ENCODE data around the gene TBL3.
A peak's percentile ranks its signal among the peaks of the same experiment; 100 is the strongest.

TBL3 gene

DNA sequence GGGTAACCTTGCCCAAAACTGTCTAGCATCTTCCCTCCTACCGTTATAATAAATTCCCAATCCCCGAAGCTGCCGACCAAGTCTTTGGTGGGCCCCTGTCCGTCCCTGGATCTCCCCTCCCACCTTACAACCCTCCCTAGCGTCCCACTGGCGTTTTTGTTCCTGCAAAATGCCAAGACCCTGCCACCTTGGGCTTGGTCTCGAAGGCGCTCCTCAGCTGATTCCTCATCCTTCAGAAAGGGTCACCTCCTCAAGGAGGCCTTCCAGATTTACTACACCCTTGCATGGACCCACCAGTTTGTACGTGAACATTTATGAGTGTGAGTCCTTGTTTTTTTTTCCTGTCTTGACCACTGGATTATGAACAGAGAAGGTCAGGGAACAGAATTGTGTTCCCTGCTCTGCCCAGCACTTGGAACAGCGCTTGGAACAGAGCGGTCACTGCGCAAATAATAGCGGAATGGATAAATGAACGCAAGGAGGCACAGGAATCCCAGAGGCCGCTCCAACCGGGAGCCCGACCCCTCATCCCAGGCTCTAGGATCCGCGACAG, 11.2 kb downstream of the TBL3 start:
- no peak for DNase-seq (ENCODE audit: low read depth)

DNA sequence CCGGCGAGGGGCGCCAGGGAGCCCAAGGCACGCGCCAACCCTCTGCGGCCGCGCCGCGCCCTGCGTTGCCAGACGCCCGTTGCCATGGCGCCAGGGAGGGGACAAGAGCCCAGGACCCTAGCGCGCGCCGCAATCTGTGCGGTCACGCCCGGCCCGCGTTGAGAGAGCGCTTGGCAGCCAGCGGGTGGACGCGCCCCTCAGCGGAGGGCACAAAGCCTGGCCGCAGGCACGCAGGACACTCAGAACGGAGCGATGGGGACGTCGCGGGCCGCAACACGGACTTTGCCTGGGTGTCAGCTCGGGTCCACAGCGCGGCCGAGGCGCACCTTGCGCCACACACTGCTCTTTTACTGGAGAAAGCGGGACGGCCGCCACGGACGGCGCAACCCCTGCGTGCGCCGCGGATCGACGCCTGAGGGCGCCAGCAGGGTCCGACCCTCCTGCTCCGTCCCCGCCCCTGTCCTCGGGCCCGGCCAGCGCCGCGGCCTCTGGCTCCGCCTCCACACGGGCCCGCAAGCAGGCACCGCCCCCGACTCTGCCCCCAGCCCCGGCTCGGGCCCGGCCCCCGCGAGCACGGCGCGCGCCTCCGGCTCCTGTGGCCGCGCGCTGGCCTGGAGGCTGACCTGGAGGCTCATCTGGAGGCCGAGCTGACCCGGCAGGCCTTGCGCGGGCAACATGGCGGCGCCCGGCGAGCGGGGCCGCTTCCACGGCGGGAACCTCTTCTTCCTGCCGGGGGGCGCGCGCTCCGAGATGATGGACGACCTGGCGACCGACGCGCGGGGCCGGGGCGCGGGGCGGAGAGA, 11.9 kb downstream of the TBL3 start, which contains the start of gene GFER:
GFER (plus strand) TSS at position 650 of the 803 bp plus-strand sequence; CDS start at position 676, 26 bp downstream.
- DNase-seq (ENCODE audit: low read depth) = peak; percentile 84

DNA sequence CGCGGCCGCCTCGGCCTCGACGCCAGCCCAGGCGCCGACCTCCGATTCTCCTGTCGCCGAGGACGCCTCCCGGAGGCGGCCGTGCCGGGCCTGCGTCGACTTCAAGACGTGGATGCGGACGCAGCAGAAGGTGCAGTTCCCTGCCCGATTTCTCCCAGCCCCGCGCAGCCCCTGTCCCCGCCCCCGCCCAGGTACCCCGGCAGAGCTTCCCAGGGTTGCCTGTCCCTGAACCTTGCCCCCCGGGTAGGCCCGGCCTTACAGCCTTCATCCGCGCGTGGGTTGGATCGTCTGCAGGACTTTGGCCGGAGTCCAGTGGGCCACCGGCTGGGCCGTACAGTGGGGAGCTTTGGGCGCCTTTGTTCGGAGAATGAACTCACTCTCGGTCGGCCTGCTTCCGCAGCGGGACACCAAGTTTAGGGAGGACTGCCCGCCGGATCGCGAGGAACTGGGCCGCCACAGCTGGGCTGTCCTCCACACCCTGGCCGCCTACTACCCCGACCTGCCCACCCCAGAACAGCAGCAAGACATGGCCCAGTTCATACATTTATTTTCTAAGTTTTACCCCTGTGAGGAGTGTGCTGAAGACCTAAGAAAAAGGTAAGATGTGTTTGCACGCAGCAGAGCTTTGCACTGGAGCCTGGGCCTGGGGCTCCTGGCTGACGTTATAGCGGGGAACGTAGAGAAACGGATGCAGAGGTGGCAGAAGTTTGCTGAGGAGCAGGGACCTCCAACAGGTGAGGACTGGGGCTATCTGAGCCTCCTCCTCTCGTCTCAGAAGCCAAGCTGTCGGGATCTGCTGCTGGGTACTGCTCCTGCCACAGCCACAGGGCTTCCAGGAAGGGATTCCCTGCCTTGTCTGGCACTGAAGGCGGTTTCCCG, 12.7 kb downstream of the TBL3 start:
- no peak for DNase-seq (ENCODE audit: low read depth)

DNA sequence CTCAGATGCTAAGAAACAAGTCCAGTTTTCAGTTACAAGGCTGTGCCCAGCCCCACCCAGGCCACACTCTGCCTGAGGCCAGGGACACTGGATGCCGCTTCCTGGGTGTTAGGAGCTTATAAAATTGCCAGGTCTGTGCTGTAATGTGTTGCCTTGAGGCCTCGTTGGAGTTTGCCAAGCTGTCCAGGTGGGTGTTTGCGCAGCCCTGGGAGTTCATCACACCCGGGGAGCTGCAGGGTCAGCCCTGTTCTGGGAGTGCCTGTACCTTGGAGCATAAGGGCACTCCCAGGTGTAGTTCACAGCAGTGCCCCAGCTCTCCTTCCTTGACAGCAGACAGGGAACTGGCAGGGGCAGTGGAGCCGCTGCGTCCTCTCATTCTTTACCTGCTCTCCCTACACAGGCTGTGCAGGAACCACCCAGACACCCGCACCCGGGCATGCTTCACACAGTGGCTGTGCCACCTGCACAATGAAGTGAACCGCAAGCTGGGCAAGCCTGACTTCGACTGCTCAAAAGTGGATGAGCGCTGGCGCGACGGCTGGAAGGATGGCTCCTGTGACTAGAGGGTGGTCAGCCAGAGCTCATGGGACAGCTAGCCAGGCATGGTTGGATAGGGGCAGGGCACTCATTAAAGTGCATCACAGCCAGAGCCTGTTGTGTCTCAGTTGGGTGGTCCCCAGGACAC, 13.8 kb downstream of the TBL3 start:
- DNase-seq (ENCODE audit: low read depth) = no peak

DNA sequence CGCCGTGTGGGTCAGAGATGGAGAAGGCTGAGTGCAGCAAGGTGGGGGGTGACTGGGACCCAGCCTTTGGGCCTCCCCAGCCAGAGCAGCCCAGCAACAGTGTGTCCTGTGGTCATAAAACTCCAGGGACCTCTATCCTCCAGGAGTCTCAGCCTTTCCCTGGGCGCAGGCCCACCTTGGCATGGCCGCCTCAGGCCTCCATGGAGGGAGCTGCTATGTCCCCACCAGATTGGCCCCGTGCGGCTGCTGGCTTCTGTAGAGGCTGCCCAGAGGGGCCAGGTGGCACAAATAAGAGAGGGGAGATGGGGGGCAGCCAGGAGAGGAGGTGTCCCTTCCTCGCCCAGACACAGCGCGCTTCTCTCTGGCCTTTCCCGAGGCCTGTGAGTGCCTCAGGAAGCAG, 15.3 kb downstream of the TBL3 start:
- DNase-seq (ENCODE audit: low read depth) = no peak

DNA sequence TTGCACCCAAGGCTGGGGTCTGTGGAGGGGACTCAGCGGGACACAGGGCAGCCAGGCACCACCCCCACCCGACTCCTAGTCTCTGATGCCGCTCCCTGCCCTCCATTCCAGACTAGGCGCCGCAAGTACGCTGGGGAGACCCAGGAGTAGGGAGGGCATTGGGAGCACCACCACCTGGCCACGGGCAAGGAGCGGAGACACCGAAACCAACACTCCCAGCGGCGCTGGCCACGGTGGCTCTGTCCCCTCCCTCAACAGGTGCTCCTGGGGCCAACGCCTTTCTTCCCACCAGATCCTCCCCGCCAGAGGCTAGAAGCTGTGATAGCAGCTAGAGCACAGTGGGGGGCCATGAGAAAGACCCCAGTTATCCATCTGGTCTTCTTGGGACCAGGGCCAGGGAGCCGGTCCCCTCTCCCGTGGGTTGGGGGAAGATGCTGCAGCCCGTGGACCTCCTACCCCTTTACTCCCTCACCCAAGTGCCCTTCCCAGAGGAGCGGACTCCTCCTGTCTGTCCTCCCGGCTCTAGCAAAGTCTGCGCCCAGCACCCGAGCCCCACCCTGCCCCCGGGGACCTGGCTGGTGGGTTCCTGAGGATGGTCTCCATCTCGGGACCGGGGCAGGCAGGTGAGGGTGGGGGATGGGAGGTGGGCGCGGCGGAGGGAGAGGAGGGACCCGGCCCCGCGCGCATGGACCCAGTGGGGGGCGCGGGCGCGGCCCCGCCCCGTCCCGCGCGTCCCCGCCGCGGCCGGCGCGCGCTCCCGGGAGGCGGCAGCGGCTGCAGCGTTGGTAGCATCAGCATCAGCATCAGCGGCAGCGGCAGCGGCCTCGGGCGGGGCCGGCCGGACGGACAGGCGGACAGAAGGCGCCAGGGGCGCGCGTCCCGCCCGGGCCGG, 17.6 kb downstream of the TBL3 start, which contains the start of gene SYNGR3:
SYNGR3 (plus strand) TSS at position 762 of the 892 bp plus-strand sequence. CDS start 133 bp downstream, outside the sequence.
- no peak for DNase-seq (ENCODE audit: low read depth)

DNA sequence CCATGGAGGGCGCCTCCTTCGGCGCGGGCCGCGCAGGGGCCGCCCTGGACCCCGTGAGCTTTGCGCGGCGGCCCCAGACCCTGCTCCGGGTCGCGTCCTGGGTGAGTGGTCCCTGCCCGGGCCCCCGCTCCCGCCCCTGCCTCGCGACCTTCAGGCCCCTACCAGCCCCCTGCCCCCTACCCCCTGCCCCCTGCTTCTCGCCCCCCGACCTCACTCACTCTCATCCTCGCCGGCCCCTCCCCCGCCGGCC, 18.2 kb downstream of the TBL3 start:
- DNase-seq (ENCODE audit: low read depth) = no peak

DNA sequence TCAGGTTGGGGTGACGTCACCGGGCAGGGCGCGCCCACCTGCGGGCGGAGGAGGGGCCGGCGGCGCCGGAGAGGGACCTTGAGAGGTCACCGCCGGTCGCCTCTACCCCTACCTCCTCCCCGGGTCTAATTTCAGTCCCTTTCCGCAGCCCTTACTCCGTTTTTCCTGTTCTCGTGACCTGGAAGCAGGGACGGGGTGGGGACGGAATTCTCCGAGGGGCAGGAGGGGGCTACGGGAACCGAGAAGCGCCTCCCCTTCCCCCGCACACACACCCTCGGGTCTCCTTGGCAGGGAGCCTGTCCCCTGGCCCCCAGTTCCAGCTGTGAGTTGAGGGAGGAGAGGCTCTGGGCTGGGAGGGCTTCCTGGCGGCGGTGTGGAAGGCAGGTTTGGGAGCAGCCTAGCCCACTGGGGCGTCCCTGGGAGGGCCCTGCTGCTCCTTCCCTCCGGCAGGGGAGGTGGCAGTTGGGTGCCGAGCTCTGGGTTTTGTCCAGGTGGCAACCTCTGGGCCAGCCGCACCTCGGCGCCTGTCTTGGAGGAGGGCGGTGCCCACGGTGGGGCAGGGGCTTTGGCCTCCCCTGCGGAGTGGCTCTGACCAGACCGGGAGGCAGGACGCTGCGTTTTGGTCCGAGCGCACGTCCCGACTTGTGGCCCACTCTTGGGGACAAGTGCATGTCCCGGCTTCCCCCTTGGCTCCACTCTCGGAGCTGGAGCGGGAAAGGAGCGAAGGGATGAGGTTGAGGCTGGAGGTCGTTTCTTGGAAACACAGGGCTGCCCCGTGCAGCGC, 18.7 kb downstream of the TBL3 start:
- no peak for DNase-seq (ENCODE audit: low read depth)

DNA sequence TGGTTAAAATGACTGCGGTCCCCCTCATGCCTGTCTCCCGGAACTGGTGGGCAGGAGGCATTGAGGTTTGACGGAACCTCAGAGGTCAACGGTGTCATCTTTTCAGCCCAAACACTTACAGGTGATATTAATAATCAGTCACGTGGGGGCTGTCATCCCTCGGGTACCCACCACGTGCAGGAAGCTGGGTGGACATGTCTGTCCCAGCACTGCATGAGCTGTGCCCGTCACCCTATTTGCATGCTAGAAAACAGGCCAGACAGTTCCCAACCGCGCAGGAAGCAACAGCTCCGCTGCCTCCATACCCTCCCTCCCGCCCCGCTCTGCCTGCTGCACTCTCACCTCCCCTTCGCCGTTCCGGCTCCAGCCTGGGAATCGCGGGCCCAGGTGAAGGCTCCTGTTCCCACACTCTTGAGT, 19.3 kb downstream of the TBL3 start:
- DNase-seq (ENCODE audit: low read depth) = no peak

DNA sequence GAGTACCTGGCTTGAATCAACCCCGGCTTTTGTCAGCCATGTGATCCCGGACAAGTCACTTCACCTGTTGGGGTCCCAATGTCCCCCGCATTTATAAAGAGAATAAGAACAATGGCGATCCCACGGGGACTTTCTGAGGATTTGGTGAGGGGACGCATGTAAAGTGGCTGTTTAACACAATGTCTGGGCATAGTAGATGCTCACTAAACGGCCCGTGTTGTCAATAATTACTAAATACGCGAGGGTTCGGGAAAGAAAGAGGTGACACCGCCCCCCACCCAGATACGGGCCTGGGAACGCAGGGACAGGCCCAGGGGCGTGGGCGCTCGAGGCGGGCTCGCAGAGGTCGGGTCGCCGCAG, 19.7 kb downstream of the TBL3 start:
- no peak for DNase-seq (ENCODE audit: low read depth)

DNA sequence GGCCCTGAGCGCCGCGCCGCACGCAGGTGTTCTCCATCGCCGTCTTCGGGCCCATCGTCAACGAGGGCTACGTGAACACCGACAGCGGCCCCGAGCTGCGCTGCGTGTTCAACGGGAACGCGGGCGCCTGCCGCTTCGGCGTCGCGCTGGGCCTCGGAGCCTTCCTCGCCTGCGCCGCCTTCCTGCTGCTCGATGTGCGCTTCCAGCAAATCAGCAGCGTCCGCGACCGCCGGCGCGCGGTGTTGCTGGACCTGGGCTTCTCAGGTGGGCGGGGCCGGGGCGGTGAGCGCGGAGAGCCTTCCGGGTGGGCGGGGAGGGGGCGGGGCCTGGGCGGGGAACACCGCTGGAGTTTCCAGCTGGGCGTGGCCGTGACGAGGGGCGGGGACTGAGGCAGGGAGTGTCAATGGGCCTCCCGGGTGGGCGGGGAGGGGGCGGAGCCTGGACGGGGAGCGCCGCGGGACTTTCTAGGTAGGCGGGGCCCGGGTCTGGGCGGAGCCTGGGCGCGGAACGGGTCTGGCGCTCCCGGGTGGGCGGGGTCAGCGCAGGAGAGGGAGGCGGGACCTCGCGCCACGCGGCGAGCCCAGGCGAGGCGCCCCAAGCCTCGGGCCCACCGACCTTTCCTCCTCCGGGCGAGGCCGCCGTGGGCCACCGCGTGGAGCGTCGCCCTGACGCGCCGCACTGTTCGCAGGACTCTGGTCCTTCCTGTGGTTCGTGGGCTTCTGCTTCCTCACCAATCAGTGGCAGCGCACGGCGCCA, 20.3 kb downstream of the TBL3 start:
- DNase-seq (ENCODE audit: low read depth) = peak; percentile 69

DNA sequence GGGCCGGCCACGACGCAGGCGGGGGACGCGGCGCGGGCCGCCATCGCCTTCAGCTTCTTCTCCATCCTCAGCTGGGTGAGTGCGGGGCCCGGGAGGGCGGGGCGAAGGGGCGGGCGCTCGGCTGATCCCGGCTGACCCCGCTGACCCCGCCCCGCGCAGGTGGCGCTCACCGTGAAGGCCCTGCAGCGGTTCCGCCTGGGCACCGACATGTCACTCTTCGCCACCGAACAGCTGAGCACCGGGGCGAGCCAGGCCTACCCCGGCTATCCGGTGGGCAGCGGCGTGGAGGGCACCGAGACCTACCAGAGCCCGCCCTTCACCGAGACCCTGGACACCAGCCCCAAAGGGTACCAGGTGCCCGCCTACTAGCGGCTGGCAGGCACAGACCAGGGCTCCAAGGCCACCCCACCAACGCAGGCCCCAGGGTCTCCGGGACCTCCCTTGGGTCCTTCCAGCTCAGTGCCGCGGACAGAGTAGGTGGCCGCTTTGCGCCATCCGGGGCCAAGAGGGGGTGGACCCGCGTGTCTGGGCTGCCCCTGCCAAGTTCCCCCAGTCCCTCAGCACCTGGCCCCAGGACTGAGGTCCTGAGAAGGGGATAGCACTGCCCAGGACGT, 21.0 kb downstream of the TBL3 start:
- DNase-seq (ENCODE audit: low read depth) = no peak

DNA sequence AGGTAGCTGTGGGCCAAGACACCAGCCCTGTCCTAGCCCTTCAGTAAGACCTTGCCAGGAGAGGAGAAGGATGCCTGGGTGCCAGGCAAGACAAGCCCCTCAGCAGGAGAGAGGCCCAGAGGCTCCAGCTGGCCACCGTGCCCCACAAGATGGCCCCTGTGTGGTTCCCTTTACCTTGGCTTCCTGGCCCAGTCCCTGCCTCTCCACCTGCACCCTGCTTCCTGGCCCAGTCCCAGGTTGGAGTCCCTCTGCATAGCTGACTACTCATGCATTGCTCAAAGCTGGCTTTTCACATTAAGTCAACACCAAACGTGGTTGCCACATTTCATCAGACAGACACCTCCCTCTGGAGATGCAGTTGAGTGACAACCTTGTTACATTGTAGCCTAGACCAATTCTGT, 21.9 kb downstream of the TBL3 start:
- DNase-seq (ENCODE audit: low read depth) = no peak

DNA sequence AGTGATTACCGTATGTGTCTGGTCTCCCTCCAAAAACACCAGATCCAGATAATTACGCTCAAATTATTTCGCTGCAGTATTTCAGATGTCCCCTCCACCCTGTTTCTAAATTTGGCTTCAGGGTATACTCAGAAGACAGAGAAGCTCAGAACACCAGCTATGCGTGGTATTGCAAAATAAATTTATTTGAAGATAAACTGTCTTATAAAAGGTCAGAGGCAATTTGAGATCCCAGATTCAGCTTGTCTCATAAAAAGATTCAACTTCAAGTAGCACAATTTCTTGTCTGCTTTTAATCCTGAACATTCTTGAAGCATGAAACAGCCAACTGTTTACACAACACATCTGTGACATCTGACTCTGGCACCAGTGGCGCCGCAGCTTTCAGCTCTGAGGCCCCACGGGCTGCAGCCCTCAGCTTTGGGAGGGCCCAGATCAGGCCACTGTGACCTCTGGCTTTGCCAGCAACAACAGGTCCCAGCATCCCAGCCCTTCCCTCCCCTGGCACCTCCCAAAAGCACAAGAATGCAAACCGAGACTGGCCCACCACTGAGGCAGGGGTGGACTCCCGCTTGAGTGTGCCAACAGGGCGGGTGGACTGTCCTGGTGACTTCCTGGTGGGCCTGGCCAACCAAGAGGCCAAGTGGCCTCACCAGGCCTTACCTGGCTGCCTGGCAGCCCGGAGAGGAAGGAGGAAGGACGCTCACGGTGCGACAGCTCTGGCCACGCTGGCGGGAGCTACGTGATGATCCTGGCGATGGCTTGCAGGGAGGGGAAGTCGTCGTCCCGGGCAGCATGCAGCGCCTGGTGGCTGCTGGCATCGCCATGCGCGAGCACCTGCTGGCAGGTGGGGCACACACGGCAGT, 25.9 kb downstream of the TBL3 start:
- DNase-seq (ENCODE audit: low read depth) = no peak

DNA sequence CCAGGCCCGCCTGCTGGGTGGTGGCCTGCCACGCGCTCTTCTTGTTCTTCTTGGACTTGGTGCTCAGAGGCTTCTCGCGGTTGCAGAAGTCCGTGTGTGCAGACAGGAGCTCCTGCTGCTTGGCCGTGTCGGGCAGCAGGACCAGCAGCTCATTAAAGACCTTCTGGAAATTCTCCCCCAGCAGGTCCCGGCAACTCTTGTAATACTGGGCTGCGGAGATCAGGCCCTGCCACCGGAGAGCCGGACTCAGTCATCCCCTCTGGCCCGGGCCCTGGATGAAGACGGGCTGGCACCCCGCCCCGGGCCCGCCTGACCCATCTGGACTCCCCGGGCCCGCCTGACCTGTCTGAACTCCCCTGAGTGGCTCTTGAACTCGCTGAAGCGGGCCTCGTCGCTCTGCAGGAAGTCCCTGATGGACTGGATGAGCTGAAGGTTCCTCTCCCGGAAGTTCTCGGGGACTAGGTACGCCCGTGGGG, 26.5 kb downstream of the TBL3 start:
- DNase-seq (ENCODE audit: low read depth) = no peak

DNA sequence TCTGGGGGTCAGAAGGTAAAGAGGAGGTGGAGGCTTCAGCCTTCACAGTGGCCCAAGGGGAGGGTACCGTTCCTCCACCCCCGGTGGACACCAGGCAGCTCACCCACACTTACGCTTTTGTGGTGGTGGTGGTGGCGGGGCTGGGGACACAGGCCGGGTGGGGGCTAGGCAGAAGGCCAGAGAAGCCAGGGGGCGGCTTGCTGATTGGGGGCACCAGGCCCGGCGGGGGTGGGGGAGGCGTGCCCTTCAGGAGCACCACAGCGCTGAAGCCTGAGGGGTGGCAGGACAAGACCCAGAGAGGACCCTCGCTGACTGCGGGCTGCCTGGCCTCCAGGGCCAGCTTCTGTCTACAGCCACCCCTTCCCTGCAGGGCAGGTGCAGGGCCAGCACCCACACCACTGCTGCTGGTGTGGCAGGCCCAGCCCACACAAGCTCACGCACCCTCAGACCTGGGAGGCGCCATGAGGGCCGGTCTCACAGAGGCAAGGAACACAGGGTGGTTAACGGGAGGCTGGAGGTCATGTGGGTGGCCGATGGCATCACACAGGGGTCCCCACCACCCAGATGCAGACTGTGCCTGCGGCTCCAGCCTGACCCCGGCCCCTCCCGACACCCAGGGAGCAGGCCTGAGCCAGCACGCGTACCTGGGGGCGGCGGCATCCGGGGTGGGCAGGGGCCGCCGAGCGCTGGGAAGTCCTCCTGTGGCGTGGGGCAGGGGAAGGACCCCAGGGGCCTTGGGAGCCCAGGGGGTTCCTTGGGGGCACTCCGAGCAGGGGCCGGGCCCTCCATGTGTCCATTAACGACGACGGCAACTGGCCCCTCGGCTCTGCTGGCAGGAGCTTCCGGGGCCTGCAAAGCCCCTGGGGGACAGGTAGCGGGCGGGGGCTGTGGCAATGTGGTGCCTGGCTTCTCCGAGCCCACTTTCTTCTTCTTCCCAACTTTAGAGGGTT, 27.3 kb downstream of the TBL3 start:
- no peak for DNase-seq (ENCODE audit: low read depth)

DNA sequence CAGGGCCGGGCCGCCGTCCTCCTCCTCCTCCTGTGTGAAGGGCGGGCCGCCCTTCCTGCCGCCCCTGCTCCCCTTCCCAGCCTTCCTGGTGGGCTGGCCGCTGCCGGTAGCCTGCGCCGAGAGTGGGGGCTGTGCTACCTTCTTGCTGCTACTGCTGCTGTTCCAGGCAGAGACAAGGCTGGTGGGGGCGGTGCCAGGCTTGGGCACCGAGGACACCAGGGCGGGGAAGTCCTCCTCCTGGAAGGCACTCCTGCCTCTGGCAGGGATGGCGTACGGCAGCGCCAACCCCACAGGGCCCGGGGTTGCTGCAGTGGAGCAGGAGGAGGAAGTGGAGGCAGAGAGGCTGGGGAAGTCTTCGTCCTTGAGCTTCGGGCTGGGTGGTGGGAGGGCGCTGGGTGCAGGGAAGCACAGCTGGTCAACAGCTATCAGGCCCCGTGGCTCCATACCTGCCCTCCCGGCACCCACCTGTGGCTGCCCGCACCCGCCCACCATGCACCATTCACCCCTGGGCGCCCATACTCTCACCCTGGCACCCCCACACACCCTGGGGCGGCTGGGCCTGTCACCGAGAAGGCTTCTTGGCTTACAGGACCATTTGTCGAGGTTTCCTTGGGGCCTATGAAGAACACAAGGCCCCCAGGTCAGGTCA, 28.1 kb downstream of the TBL3 start:
- no peak for DNase-seq (ENCODE audit: low read depth)
